ENCODE results near the gene RAG1. TPM values are rescaled to one million over a fixed set of nuclear protein-coding genes. Genes with fewer than 3 reads are reported as not detected.

Gene RAG1
- total and polyA plus RNA-seq, 2 of the 13 experiments (the other 11 are each of a cell fraction or from before 2014, with no cell fraction given) = 0.11 to 0.15 TPM

GRCh38 chr11:36598051-36598450 lies 30.2 kb downstream of the RAG1 start, which contains the start of gene RAG2 (continued):
- TF ChIP-seq NPAS2 (CRISPR knock-in tag; IDR thresholded peaks at IDR 0.05; ENCODE audit: borderline replicate concordance) (no peak), ZSCAN30 (CRISPR knock-in tag; IDR thresholded peaks at IDR 0.05) (no peak)

DNA sequence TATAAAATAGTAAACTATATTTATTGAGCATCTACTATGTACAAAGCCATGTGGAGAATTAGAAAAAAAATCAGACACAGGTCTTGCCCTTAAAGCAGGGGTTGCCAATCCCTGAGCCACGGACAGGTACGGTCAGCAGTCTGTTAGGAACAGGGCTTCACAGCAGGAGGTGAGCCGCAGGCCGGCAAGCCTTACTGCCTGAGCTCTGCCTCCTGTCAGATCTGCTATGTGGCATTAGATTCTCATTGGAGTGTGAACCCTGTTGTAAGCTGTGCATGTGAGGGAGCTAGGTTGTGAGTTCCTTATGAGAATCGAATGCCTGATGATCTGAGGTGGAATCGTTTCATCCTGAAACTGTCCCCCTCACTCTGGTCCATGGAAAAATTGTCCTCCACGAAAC lies 32.4 kb downstream of the RAG1 start:
- no peaks in the 10 kb centered on the region for H4K20me1 ChIP-seq (ENCODE audit: insufficient read depth, low read length)
- CTCF ChIA-PET (ENCODE audit: low intra/inter-chr PET ratio, low total read pairs) = no interaction called here

More for the DNA sequence above, 32.4 kb downstream of the RAG1 start:
- FAIRE-seq (no peak), ATAC-seq (no peak), DNase-seq (ENCODE audit: low spot score) (no peak)
- H3K4me3 ChIP-seq (replicated peaks in 1 of 3; ENCODE audit: insufficient read depth in 1 of 3, low read depth in 2 of 3, low read length in 3 of 3) = no peak overlapping the region
- H3K4me2 ChIP-seq (ENCODE audit: low read depth, low read length) = no peak overlapping the region
- BruUV-seq (replicated peaks) = no TSS peak
- no peak overlapping the region for H3K27ac ChIP-seq (ENCODE audit: extremely low read length, insufficient read depth, low read length)
- H3K4me1 ChIP-seq (ENCODE audit: insufficient read depth, low read length) = peaks cover 5% of the 10 kb centered on the region; the same call in 1 of the 2 replicates
- no peaks in the 10 kb centered on the region for H3K36me3 ChIP-seq (replicated peaks in 1 of 2; ENCODE audit: control insufficient read depth in 1 of 2, insufficient read depth in 2 of 2, low read length in 2 of 2)
- H2AFZ ChIP-seq (ENCODE audit: low read length) = no peak overlapping the region
- H3K27me3 ChIP-seq (ENCODE audit: control insufficient read depth in 1 of 2, insufficient read depth in 2 of 2, low read length in 2 of 2) = no peaks in the 10 kb centered on the region
- no peaks in the 10 kb centered on the region for H3K9me3 ChIP-seq (ENCODE audit: low read length)
- in situ Hi-C loops (cut with HindIII; ENCODE audit: extremely low pct_ligation_motif_present, low pct_unique_long_range_greater_than_20kb) = no loop called here
- intact Hi-C loops (cut with micrococcal nuclease; ENCODE audit: unreplicated experiment) = no loop called here
- no peak overlapping the region for H3K9ac ChIP-seq (ENCODE audit: insufficient read depth, low read depth, low read length)
- 61% methylated on average over 7 of the region's 7 CpGs for WGBS (ENCODE audit: low lambda C conversion rate)
- POLR2A ChIA-PET = no interaction called here
- no peaks in the 10 kb centered on the region for H3K79me2 ChIP-seq (ENCODE audit: insufficient read depth, low read length)
- no peak for TF ChIP-seq ZNF280D (CRISPR knock-in tag; IDR thresholded peaks at IDR 0.05)
- TF ChIP-seq PRMT3 (CRISPR knock-in tag; IDR thresholded peaks at IDR 0.05; ENCODE audit: borderline replicate concordance, low read depth) = no peak
- TF ChIP-seq ZSCAN20 (CRISPR knock-in tag; IDR thresholded peaks at IDR 0.05; ENCODE audit: borderline replicate concordance) = no peak
- no peak for TF ChIP-seq SAP130 (CRISPR knock-in tag; IDR thresholded peaks at IDR 0.05; ENCODE audit: low read depth)
- no peak for TF ChIP-seq ZNF75D (CRISPR knock-in tag; IDR thresholded peaks at IDR 0.05; ENCODE audit: borderline replicate concordance)
